ENCODE measurements around the gene SH3RF3. TPM values are rescaled to one million over a fixed set of nuclear protein-coding genes. Genes with fewer than 3 reads are reported as not detected.

SH3RF3 gene
- total RNA-seq, 6 donors from 2014 or later: 4.1 to 21.0 (median 8.0) TPM

DNA sequence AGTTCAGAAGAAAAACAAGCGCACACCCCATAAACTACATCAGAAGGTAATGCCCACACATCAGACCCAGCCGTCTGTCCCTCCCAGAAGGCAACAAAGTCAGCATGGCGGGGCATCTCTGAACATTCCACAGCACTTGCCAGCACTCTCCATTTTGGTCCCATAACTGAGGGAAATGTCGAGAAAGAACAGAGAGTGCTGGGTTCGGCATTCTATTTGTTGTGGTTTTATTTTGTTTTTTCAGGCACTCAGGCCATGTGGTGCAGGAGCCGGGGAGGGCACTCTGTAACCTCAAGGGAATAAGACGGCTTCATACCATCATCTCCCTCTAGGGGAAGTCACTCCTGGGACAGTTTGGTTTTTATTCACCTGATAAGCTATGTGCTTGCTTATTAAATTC, 328.8 kb downstream of the SH3RF3 start:
- Histone ChIP-seq H3K36me3 (peaks cover 0 to 7% (median 2%) of the 10 kb centered on the region in 4 donors), H3K4me1 (no peaks in the 10 kb centered on the region), H3K4me3 (no peak overlapping the region), H3K27me3 (no peaks in the 10 kb centered on the region), H3K27ac (no peak overlapping the region), H3K9me3 (no peaks in the 10 kb centered on the region)
- DNase-seq (no peak), ATAC-seq (ENCODE audit: low FRiP score in 2 of 2) (no peak)
- 76 to 77% methylated on average over 7 of the region's 7 CpGs for WGBS, 2 donors
- TF ChIP-seq, protein P1, sequence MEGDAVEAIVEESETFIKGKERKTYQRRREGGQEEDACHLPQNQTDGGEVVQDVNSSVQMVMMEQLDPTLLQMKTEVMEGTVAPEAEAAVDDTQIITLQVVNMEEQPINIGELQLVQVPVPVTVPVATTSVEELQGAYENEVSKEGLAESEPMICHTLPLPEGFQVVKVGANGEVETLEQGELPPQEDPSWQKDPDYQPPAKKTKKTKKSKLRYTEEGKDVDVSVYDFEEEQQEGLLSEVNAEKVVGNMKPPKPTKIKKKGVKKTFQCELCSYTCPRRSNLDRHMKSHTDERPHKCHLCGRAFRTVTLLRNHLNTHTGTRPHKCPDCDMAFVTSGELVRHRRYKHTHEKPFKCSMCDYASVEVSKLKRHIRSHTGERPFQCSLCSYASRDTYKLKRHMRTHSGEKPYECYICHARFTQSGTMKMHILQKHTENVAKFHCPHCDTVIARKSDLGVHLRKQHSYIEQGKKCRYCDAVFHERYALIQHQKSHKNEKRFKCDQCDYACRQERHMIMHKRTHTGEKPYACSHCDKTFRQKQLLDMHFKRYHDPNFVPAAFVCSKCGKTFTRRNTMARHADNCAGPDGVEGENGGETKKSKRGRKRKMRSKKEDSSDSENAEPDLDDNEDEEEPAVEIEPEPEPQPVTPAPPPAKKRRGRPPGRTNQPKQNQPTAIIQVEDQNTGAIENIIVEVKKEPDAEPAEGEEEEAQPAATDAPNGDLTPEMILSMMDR (IDR thresholded peaks at IDR 0.05): no peak
- no peak for TF ChIP-seq POLR2AphosphoS5 (IDR thresholded peaks at IDR 0.05)
- no peak for TF ChIP-seq POLR2A (IDR thresholded peaks at IDR 0.05)
- TF ChIP-seq EP300 (IDR thresholded peaks at IDR 0.05): no peak

DNA sequence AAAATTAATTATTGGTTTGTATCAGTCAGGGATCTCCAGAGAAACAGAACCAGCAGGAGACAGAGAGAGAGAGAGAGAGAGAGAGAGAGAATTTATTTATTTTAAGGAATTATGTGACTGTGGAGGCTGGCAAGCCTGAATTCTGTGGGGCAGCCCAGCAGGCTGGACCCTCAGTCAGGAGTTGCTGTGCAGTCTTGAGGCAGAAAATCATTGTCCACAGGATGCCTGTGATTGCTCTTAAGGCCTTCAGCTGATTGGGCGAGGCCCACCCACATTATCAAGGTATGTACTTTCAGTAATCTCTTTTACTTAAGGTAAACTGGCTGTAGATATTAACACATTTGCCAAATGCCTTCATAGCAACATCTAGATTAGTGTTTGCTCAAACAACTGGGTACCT, 329.5 kb downstream of the SH3RF3 start:
- ATAC-seq (ENCODE audit: low FRiP score in 2 of 2) (no peak), DNase-seq (no peak)
- H3K4me3 ChIP-seq: no peak overlapping the region
- H3K4me1 ChIP-seq: no peaks in the 10 kb centered on the region
- peaks cover 0 to 7% (median 2%) of the 10 kb centered on the region in 4 donors for H3K36me3 ChIP-seq
- no peak overlapping the region for H3K27ac ChIP-seq
- WGBS, 2 donors: 85 to 100% methylated on average over 1 of the region's 1 CpG
- TF ChIP-seq POLR2A (IDR thresholded peaks at IDR 0.05) (no peak), POLR2AphosphoS5 (IDR thresholded peaks at IDR 0.05) (no peak), EP300 (IDR thresholded peaks at IDR 0.05) (no peak)
- TF ChIP-seq, protein P1 (IDR thresholded peaks at IDR 0.05): no peak
- no peaks in the 10 kb centered on the region for H3K27me3 ChIP-seq
- no peaks in the 10 kb centered on the region for H3K9me3 ChIP-seq

DNA sequence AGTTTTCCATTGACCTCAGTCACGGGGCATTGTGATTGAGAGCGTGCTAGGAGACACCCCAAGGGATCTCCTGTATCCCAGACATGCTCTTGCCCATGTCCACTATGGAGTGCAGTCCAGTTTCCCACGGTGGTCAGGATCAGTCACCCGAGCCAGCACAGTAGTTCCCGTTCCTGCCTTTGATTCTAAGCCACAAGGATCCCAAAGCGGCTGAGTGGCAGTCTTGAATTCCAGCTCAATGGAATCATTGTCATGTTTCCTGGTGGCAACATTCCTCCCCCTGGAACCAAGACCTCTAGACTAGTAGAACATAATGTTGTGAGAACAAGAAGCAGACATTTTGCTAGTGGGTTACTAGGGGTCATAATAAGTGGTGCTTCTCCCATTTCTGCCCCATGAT, 330.5 kb downstream of the SH3RF3 start:
- no peak for TF ChIP-seq POLR2AphosphoS5 (IDR thresholded peaks at IDR 0.05)
- no peak for TF ChIP-seq EP300 (IDR thresholded peaks at IDR 0.05)
- no peak for TF ChIP-seq POLR2A (IDR thresholded peaks at IDR 0.05)
- TF ChIP-seq, protein P1 (IDR thresholded peaks at IDR 0.05): no peak
- no peak overlapping the region for H3K27ac ChIP-seq
- no peak for ATAC-seq (ENCODE audit: low FRiP score in 2 of 2)
- H3K36me3 ChIP-seq: peaks cover 0 to 7% (median 2%) of the 10 kb centered on the region in 4 donors
- no peaks in the 10 kb centered on the region for H3K27me3 ChIP-seq
- H3K4me1 ChIP-seq: no peaks in the 10 kb centered on the region
- no peak for DNase-seq
- WGBS, 2 donors: 87 to 90% methylated on average over 4 to 6 of the region's 6 CpGs
- no peak overlapping the region for H3K4me3 ChIP-seq
- no peaks in the 10 kb centered on the region for H3K9me3 ChIP-seq

DNA sequence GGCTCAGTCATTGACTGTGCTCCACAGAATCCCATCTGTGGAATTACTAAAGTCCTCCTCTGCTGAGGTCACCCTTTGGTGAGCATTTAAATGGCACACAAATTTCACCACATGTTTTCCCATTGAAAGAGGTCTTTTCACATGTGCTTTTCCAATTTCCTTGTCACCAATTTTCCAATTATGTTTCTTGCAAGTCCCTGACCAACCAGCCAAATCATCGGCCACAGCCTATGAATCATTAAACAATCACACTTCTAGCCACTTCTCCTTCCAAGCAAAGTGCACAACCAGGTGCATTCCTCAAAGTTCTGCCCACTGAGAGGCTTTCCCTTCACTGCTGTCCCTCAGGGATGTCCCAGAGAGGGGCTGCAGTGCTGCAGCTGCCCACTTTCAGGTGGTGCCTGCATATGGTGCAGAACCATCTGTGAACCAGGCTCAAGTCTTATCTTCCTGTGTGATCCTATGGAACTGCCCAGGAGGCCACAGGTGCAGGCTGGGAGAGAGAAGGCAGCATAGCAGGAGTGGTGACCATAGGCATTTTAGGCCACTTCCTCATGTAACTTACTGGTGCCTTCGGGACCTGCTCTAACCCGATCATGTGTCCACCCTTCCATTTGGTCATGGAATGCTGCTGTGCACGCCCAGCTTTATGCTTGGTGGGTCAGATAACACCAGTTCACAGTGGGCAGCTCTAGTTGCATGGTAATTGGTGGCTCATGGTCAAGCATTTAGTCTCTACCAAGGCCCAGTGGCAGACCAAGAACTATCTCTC, 331.7 kb downstream of the SH3RF3 start:
- Histone ChIP-seq H3K36me3 (peaks cover 0 to 4% (median 2%) of the 10 kb centered on the region in 4 donors), H3K27ac (no peak overlapping the region), H3K4me3 (no peak overlapping the region), H3K27me3 (no peaks in the 10 kb centered on the region), H3K9me3 (no peaks in the 10 kb centered on the region), H3K4me1 (no peaks in the 10 kb centered on the region)
- TF ChIP-seq POLR2A (IDR thresholded peaks at IDR 0.05): no peak
- TF ChIP-seq, protein P1 (IDR thresholded peaks at IDR 0.05): no peak
- no peak for TF ChIP-seq POLR2AphosphoS5 (IDR thresholded peaks at IDR 0.05)
- no peak for ATAC-seq (ENCODE audit: low FRiP score in 2 of 2)
- 80 to 94% methylated on average over 4 of the region's 4 CpGs for WGBS, 2 donors
- DNase-seq: no peak

DNA sequence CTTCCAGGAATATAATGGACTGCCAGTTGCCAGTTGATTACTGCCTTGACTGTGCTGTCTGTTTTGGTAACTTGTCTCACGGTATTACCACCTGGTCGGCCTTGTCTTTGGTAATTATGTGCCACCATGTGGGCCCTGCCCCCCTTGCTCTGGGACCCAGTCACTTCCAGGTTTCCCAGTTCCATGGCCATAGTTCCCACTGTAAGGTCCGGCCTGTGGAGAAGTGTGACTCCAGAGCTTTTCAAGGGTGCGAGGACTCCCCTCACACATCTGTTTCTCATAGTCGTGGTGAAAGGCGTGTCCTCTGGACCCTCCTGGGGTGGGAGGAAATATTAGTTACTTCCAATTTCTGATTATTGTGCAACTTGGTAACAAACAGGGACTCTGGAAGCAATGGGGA, 334.2 kb downstream of the SH3RF3 start:
- WGBS, 2 donors: 84 to 88% methylated on average over 6 of the region's 6 CpGs
- Histone ChIP-seq H3K4me3 (no peak overlapping the region), H3K9me3 (no peaks in the 10 kb centered on the region), H3K27me3 (no peaks in the 10 kb centered on the region), H3K27ac (no peak overlapping the region), H3K36me3 (no peaks in the 10 kb centered on the region), H3K4me1 (no peaks in the 10 kb centered on the region)
- TF ChIP-seq POLR2AphosphoS5 (IDR thresholded peaks at IDR 0.05) (no peak), POLR2A (IDR thresholded peaks at IDR 0.05) (no peak), EP300 (IDR thresholded peaks at IDR 0.05) (no peak)
- TF ChIP-seq, protein P1 (IDR thresholded peaks at IDR 0.05): no peak
- ATAC-seq (ENCODE audit: low FRiP score in 2 of 2) (no peak), DNase-seq (no peak)

Data from upper lobe of left lung (tissue), 6 donors.